DMS114 treated with DMSO at 0.1 percent for 48 hours (cell line): ENCODE data around the gene SPSB2.
"Not testable (repeated sequence)": the region's sequence is repeated elsewhere in the genome, so short reads cannot be mapped to it uniquely, and the experiment has no call there.

ENCODE experiments used
- DNase-seq: peaks from one replicate; lab custom pipeline; 2025; ENCODE audit not compliant: unreplicated experiment; lab: John Stamatoyannopoulos, UW

SPSB2 gene

GRCh38 chr12:6873094-6874014 is at the start of gene SPSB2:
TSS of gene SPSB2 (minus strand) at chr12:6873303. CDS start at chr12:6872901, 402 bp downstream.
- peak; percentile 92 for DNase-seq

DNA sequence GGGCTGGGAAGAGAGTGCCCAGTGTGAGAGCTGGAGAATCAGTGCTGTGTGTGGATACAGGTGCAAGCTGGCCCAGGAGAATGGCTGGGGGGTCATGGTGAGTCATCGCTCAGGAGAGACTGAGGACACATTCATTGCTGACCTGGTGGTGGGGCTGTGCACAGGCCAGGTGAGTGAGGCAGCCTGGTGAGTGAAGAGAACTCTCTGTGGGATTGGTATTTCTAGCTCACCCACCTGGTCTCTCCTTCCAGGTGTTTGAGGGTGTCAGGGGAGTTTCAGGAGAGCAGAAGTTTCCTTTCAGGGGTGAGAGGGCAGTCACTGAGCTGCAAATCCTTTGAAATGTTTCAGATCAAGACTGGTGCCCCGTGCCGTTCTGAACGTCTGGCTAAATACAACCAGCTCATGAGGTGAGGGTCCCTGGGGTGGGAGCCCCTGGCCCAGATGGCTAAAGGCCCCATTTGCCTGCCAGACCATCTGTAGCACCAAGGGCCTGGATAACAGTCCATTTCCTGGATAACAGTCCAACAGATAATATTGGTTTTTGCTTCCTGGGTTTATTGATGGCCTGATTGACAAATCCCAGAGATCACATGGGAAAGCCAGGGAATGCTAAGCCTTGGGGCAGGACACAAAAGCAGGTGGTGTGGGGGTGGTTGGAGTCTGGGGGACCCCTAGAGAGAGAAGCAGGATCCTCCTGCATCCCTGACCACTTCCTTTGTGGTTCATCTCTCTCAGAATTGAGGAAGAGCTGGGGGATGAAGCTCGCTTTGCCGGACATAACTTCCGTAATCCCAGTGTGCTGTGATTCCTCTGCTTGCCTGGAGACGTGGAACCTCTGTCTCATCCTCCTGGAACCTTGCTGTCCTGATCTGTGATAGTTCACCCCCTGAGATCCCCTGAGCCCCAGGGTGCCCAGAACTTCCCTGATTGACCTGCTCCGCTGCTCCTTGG is 49.2 kb upstream of the SPSB2 start:
- DNase-seq: no peak

DNA sequence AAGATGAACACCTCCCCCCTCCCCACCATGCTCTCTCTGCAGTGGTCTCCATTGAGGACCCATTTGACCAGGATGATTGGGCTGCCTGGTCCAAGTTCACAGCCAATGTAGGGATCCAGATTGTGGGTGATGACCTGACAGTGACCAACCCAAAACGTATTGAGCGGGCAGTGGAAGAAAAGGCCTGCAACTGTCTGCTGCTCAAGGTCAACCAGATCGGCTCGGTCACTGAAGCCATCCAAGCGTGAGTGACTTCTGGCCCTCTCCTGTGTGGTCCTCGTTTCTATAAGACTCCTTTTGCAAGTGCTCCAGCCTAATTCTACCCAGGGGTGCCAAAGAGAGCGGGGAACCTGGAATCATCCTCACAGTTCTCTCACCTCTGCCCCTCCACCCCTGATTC is 48.4 kb upstream of the SPSB2 start:
- no peak for DNase-seq

DNA sequence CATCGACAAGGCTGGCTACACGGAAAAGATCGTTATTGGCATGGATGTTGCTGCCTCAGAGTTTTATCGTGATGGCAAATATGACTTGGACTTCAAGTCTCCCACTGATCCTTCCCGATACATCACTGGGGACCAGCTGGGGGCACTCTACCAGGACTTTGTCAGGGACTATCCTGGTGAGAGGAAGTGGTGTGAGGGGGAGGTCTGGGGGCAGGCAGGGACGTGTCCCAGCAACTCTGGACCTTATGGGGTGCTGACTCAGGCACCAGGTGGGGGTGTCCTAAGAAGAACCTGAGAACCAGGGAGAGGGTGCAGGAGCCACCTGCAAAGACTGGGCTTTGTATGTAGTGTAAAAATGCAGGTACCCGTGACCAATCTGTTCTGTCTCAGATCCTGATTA is 46.5 kb upstream of the SPSB2 start:
- no peak for DNase-seq

DNA sequence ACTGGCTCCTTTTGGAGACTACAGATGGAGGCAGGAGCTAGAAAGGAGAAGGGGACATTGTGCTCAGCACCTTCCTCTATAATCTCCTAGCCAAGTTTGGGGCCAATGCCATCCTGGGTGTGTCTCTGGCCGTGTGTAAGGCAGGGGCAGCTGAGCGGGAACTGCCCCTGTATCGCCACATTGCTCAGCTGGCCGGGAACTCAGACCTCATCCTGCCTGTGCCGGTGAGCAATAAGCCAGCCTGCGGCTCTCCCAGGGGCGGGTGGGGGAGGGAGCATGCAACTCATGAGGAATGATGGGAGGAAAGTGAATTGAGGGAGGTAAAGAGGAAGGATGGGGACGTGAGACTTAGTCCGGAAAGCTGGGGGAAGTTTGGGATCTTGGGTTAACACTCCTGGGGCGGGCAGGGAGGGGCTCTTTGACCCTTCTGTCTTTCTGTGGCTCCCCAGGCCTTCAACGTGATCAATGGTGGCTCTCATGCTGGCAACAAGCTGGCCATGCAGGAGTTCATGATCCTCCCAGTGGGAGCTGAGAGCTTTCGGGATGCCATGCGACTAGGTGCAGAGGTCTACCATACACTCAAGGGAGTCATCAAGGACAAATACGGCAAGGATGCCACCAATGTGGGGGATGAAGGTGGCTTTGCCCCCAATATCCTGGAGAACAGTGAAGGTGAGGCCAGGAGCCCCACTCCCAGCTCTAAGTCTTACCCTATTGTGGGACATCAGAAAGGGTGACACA is 44.6 kb upstream of the SPSB2 start:
- no peak for DNase-seq

- DNase-seq: no peak
Measured at GRCh38 chr12:6916426-6917200, 43.5 kb upstream of the SPSB2 start.

- DNase-seq: no peak
Measured at GRCh38 chr12:6915789-6916285, 42.7 kb upstream of the SPSB2 start.

DNA sequence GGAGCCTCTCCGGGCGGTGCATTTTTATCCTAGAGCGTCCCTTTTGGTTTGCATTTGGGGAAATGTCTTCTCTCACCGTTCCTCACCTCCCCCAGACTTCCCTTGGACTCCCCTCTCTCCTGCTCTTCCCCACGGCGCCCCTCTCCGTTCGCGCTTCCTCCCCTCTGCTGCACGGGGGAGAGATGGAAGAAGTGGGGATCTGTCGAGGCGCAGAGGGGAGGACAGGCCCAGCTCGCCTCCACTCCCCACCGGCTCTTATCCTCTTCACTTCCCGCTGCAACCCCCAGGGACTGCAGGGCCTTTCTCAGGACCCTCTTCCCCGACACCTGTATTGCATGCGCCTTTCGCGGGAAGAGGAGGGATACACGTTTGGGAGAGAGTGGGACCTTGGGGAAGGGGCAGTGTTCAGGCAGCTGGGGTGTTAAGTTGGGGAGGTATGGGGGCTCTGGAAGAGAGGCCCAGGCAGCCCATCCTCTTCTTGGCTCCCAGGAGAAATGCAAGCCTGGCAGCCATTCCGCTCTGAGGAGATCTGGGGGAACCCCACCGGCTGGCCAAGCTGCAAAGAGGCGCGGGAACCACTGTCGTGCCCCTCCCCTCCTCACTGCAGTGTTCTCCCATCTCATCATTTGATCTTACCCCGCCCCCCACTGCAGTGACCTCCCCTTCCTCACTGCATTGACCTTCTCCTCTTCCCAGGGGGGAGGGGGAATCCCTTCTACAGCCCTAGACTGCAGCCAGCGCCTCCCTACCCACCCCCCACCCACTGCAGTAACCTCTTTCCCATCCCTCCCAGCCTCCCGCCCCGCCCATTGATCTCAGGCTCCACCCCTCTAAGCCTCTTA is 42.1 kb upstream of the SPSB2 start:
- no peak for DNase-seq

- DNase-seq: no peak
Measured at GRCh38 chr12:6914246-6914946, 41.3 kb upstream of the SPSB2 start, which contains the start of gene ENO2. TSS of gene ENO2 (plus strand) at chr12:6914580. CDS start at chr12:6915833, 1,253 bp downstream.

DNA sequence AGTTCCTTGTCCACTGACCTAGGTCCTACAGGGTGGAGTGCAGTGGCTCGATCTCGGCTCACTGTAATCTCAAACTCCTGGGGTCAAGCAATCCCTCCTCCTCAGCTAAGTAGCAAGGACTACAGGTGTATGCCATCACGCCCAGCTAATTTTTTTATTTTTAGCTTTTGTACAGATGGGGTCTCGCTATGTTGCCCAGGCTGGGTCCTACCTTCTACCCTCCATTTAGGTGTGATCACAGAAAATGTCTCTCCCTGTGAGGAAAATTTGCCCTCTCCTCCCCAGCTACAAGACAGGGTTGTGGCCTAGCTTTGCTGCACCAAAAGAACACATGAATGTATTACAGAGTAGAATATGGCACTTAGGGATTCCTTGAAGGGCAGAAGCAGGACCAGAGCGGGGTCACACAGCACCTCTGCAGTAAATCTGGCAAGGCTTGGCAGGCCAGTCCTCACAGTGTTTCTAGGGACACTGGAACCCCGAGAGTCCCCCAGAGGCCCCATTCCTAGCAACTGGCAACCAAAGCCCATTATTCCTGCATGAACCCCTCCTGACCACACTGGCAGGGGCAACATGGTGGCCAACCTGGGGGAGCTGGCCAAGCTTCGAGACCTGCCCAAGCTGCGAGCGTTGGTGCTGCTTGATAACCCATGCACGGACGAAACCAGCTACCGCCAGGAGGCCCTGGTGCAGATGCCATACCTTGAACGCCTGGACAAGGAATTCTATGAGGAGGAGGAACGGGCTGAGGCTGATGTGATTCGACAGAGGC is 39.2 kb upstream of the SPSB2 start:
- no peak for DNase-seq

DNA sequence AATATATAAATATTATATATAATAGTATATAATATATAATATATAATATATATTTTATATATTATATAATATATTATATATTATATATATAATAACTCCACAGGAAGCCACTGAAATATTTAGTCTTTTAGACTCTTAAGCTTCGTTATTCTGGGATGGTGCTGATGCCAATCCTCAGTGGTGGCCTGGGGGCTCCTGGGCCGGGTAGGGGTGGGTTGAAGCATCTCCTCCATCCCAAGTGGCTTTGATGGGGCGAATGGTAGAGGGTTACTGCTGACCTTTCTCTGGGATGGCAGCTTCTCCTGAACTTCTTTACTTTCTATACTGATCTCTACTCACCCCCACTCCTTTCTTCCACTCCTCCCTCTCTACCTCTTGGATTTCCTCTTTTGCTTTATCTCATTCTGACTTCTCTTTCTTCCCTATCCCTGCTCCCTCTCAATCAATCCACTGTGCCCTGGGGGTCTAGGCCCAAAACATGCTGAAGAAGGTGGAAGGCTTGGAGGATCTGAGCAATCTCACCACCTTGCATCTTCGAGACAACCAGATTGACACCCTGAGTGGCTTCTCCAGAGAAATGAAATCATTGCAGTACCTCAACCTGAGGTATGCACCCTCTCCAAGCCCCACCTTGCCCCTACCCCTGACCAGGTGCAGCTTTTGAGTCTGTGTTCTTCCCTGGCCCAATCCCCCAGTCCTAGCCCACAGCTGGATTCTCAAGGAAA is 36.5 kb upstream of the SPSB2 start:
- no peak for DNase-seq

DNA sequence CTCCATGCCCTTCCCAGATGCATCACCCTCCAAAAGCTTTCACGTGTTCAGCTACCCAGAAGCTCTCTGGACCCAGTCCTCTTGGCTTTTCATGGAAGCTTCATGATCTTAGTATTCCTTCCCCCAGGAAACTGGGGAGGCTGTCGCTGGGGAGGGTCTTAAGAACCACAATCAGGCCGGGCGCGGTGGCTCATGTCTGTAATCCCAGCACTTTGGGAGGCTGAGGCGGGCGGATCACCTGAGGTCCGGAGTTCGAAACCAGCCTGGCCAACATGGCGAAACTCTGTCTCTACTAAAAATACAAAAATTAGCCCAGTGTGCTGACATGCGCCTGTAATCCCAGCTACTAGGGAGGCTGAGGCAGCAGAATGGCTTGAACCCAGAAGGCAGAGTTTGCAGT is 35.0 kb upstream of the SPSB2 start:
- not testable (repeated sequence) for DNase-seq

DNA sequence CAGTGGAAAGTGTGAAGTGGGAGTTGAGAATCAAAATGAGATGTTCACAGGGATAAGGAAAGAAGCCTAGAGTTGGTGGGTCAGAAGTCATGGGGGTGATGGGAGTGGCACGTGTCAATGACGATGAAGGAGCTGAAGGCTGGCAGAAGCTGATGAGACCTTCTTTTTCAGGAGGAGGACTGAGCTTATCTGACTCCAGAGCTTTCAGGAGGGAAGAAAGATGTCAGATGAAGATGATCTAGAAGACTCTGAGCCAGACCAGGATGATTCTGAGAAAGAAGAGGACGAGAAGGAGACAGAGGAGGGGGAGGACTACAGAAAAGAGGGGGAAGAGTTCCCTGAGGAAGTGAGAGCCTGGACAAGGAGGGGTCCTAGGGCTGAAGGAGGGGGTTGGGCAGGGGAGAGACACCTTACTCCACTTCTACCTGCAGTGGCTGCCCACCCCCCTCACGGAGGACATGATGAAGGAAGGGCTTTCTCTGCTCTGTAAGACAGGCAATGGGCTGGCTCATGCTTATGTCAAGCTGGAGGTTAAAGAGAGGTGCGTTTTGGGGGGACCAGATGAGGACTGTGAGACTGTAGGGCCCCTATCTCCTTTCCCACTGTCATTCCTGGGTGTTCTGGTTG is 32.4 kb upstream of the SPSB2 start:
- DNase-seq: no peak

DNA sequence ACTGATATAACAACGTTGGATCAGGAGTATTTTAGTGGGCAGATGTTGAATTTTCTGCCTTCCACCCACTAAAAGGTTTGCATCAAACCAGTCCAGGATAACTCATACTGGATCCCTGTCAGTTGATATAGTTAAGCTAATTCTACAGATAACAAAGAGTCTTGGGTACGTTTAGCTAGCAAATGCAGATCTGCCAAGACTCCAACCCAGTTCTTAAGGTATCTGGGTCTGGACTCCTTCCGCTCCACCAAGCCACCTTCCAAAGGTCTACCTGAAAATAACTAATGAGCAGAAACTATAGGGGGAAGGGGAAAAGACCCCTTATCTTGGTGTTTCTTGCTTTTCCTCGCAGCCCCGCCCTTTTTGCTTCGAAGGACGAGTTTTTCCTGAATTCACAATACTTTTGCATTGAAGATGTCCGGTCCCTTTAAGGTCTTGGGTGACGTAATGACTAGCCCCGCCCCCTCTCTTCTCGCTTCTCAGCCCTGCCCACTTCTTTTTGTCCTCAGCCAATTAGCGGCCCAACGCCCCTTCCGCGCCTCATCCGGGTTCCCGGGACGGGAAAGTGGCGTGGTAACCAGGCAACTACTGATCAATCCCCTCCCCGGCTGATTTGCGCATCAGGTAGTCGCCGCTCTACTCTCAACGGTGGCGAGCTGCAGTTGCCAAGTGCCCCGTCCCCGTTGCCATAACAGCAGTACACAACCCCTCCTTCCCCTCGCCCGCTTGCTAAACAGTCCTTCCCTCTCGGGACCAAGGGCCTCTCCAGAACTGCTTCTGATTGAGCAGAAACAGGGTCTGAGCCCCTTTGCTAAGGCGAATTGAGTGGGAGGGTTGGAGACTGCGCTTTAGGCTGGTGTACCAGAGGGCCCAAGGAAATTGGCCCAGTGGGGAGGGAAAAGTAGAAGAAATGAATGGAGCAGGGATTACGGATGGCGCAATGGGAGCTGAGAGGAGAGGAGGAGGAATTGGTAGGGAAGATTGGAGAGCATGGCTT is 31.5 kb upstream of the SPSB2 start, which contains the start of gene LRRC23:
TSS of gene LRRC23 (plus strand) at position 543 of the 997 bp plus-strand sequence. CDS start 812 bp downstream, outside the sequence.
- DNase-seq: peak; percentile 97

DNA sequence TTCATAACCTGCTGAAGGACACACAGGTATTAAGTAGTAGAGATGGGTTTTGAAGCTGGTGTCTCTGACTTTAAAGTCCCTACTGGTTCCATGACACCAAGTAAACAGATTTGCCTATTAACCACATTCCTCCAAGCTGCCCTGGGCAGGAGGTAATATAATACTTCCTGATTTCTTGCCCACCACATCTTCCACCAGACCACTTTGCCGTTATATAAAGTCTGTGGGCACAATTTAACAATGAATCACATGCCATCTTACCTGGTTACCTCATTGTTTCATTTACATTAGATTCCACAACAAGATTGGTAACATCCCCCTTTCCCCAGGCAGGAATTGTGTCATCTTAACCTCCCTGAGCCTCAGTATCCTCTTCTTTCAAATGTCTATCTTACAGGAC is 30.6 kb upstream of the SPSB2 start:
- DNase-seq: no peak
